Hepatocyte (in vitro differentiated cells): Measurements from ENCODE around the gene MAP3K10.

Experiments used
- CTCF ChIP-seq: fragments of 200-600 bp; sonication (generic); IDR thresholded peaks from 2 replicates; pipeline ENCODE4 v1.5.1; 2016; ENCODE audit warnings: antibody characterized with exemption, mild to moderate bottlenecking; ENCODE audit not compliant: poor library complexity
- EZH2 ChIP-seq: fragments of 200-600 bp; sonication (generic); IDR thresholded peaks from 2 replicates; pipeline ENCODE4 v1.6.1; 2016; ENCODE audit warnings: antibody characterized with exemption, mild to moderate bottlenecking, borderline replicate concordance

- TF ChIP-seq CTCF, result no peak
- TF ChIP-seq EZH2, result no peak
Measured at GRCh38 chr19:40257096-40257517, 65.9 kb downstream of the MAP3K10 start.
